CD4-positive, alpha-beta T cell treated with Interleukin-21 for 1 hour (primary cell): Measurements from ENCODE around the gene C2CD2.

ENCODE experiments used
- DNase-seq: peaks from one replicate; pipeline ENCODE4 v3.0.0-alpha.2; 2020

C2CD2 gene

GRCh38 chr21:41929248-41929647 is 24.6 kb downstream of the C2CD2 start:
- no peak for DNase-seq

- DNase-seq: peak; percentile 39
Measured at GRCh38 chr21:41928621-41929220, 25.1 kb downstream of the C2CD2 start.

- peak; percentile 7 for DNase-seq
Measured at GRCh38 chr21:41927727-41928409, 25.9 kb downstream of the C2CD2 start.

- DNase-seq: no peak
Measured at GRCh38 chr21:41926807-41927171, 27.0 kb downstream of the C2CD2 start.

- peak; percentile 70 for DNase-seq
Measured at GRCh38 chr21:41926117-41926806, 27.6 kb downstream of the C2CD2 start.

GRCh38 chr21:41925767-41926116 is 28.1 kb downstream of the C2CD2 start:
- DNase-seq: no peak

- DNase-seq: no peak
Measured at GRCh38 chr21:41924368-41924754, 29.5 kb downstream of the C2CD2 start.

GRCh38 chr21:41923631-41924367 is 30.0 kb downstream of the C2CD2 start:
- DNase-seq: no peak

GRCh38 chr21:41923186-41923585 is 30.6 kb downstream of the C2CD2 start:
- no peak for DNase-seq

- DNase-seq: no peak
Measured at GRCh38 chr21:41921021-41921420, 32.8 kb downstream of the C2CD2 start.

GRCh38 chr21:41920476-41920875 is 33.3 kb downstream of the C2CD2 start:
- no peak for DNase-seq

- no peak for DNase-seq
Measured at GRCh38 chr21:41919666-41920398, 34.0 kb downstream of the C2CD2 start.

- no peak for DNase-seq
Measured at GRCh38 chr21:41918561-41919358, 35.1 kb downstream of the C2CD2 start.

GRCh38 chr21:41917531-41917930 is 36.3 kb downstream of the C2CD2 start:
- no peak for DNase-seq

- DNase-seq: no peak
Measured at GRCh38 chr21:41916888-41917433, 36.9 kb downstream of the C2CD2 start.

- no peak for DNase-seq
Measured at GRCh38 chr21:41914965-41915364, 38.9 kb downstream of the C2CD2 start.

GRCh38 chr21:41914358-41914757 is 39.5 kb downstream of the C2CD2 start:
- no peak for DNase-seq

GRCh38 chr21:41913230-41913629 is 40.6 kb downstream of the C2CD2 start:
- DNase-seq: no peak

GRCh38 chr21:41908829-41909228 is 45.0 kb downstream of the C2CD2 start:
- DNase-seq: no peak

GRCh38 chr21:41907496-41908258 is 46.1 kb downstream of the C2CD2 start:
- no peak for DNase-seq

- DNase-seq: no peak
Measured at GRCh38 chr21:41906770-41907169, 47.0 kb downstream of the C2CD2 start.
